Stomach (tissue), 4 donors: ENCODE results near the gene GPR32.

Source experiments
- CTCF ChIP-seq, 7 experiments: fragments of 450-650 bp in 4 of 7; fragments of 200-600 bp in 3 of 7; sonication (generic) in 3 of 7; IDR thresholded peaks; one replicate each; pipeline ENCODE4 v1.5.1; 2016 to 2019; ENCODE audit warnings: antibody characterized with exemption in 7 of 7, control low read depth in 2 of 7, mild to moderate bottlenecking in 1 of 7
- POLR2A ChIP-seq, 4 donors: fragments of 450-650 bp; IDR thresholded peaks; one replicate each; pipeline ENCODE4 v1.6.1; 2016; ENCODE audit warnings: antibody characterized with exemption in 4 of 4, control low read depth in 2 of 4, mild to moderate bottlenecking in 1 of 4, moderate library complexity in 1 of 4
- POLR2AphosphoS5 ChIP-seq, 3 donors: sonication (generic); formaldehyde crosslinking; IDR thresholded peaks; one replicate each; pipeline ENCODE4 v1.6.1; 2016; ENCODE audit warnings: antibody characterized with exemption in 3 of 3

GRCh38 chr19:50820086-50820485, 49.8 kb downstream of the GPR32 start:
- TF ChIP-seq CTCF (IDR thresholded peaks at IDR 0.05) (no peak), POLR2A (IDR thresholded peaks at IDR 0.05) (no peak), POLR2AphosphoS5 (IDR thresholded peaks at IDR 0.05) (no peak)
